ENCODE measurements around the gene RNF223.

- TF ChIP-seq, protein P1, sequence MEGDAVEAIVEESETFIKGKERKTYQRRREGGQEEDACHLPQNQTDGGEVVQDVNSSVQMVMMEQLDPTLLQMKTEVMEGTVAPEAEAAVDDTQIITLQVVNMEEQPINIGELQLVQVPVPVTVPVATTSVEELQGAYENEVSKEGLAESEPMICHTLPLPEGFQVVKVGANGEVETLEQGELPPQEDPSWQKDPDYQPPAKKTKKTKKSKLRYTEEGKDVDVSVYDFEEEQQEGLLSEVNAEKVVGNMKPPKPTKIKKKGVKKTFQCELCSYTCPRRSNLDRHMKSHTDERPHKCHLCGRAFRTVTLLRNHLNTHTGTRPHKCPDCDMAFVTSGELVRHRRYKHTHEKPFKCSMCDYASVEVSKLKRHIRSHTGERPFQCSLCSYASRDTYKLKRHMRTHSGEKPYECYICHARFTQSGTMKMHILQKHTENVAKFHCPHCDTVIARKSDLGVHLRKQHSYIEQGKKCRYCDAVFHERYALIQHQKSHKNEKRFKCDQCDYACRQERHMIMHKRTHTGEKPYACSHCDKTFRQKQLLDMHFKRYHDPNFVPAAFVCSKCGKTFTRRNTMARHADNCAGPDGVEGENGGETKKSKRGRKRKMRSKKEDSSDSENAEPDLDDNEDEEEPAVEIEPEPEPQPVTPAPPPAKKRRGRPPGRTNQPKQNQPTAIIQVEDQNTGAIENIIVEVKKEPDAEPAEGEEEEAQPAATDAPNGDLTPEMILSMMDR (IDR thresholded peaks at IDR 0.05; ENCODE audit: low read depth, low read length), result no peak
- no peak for TF ChIP-seq EZH2phosphoT487 (IDR thresholded peaks at IDR 0.05; ENCODE audit: low read depth)
Measured at GRCh38 chr1:1053022-1053421, 21.1 kb downstream of the RNF223 start.

All from OCI-LY3 (cell line).